HCT116 (cell line): ENCODE data around the gene AOPEP. TPM values are rescaled to one million over a fixed set of nuclear protein-coding genes. Genes with fewer than 3 reads are reported as not detected.

Source experiments
- ATAC-seq: fragments of 200-7000 bp; cut with Tn5 transposase; 2 replicates; pipeline ENCODE4 v1.9.1; 2020; ENCODE audit warnings: mild to moderate bottlenecking, moderate library complexity
- BruUV-seq: library from RNA; stranded (reverse); fragments of 400-500 nt; replicated peaks from 2 replicates; lab custom pipeline; 2021; lab: Mats Ljungman, UMichigan
- CTCF ChIA-PET: fragments of 300-600 bp; sonication (Branson Sonifier 250); formaldehyde crosslinking; loops from one replicate; lab custom pipeline; 2021; ENCODE audit warnings: antibody characterized with exemption; lab: Charles Lee
- POLR2A ChIA-PET: fragments of 300-600, 350-600 bp; sonication (Branson Sonifier 250); formaldehyde crosslinking; loops from one replicate; lab custom pipeline; 2021; ENCODE audit warnings: antibody characterized with exemption; lab: Charles Lee
- RAD21 ChIA-PET, 2 experiments: fragments of 300-600 bp; sonication (Branson Sonifier 250); formaldehyde crosslinking; loops; one replicate each; lab custom pipeline; 2023; ENCODE audit warnings: low total read pairs in 2 of 2; ENCODE audit not compliant: uncharacterized antibody in 2 of 2, unreplicated experiment in 2 of 2, low non-redundant PET in 1 of 2; lab: Charles Lee
- DNase-seq: peaks from one replicate; pipeline ENCODE4 v3.0.0-alpha.2; 2010; ENCODE audit warnings: low read depth, low spot score
- H2AFZ ChIP-seq: fragments of 200-600 bp; shearing (Covaris generic), sonication (generic); 2 replicates; pipeline ENCODE4 v1.6.1; 2017; ENCODE audit warnings: low read depth, mixed run types, mixed read lengths, antibody characterized with exemption, low read length; ENCODE audit not compliant: poor library complexity, severe bottlenecking
- H3K27ac ChIP-seq: 2 replicates; pipeline ENCODE4 v1.5.1; 2012; ENCODE audit warnings: low read depth, low read length
- H3K27me3 ChIP-seq: fragments of 200-600 bp; sonication (generic); 2 replicates; pipeline ENCODE4 v1.6.1; 2016; ENCODE audit warnings: mixed run types, low read length, mixed read lengths; ENCODE audit not compliant: insufficient read depth
- H3K36me3 ChIP-seq, 2 experiments: fragments of 200-500 bp in 1 of 2; fragments of 200-600 bp in 1 of 2; sonication (Bioruptor generic) in 1 of 2; sonication (generic) in 1 of 2; 2 replicates each; pipeline versions ENCODE4 v1.5.1 to v1.6.1; 2014 to 2016; ENCODE audit warnings: low read length in 2 of 2, inconsistent platforms in 1 of 2, mixed read lengths in 1 of 2, mixed run types in 1 of 2; ENCODE audit not compliant: insufficient read depth in 2 of 2, control insufficient read depth in 1 of 2
- H3K4me1 ChIP-seq, 2 experiments: fragments of 200-600 bp in 1 of 2; sonication (generic) in 1 of 2; 2 replicates each; pipeline versions ENCODE4 v1.5.1 to v1.6.1; 2012 to 2017; ENCODE audit warnings: low read length in 2 of 2, inconsistent platforms in 1 of 2, mild to moderate bottlenecking in 1 of 2, mixed read lengths in 1 of 2, mixed run types in 1 of 2, moderate library complexity in 1 of 2; ENCODE audit not compliant: insufficient read depth in 2 of 2, control insufficient read depth in 1 of 2
- H3K4me2 ChIP-seq: fragments of 200-600 bp; sonication (generic); 2 replicates; pipeline ENCODE4 v1.6.1; 2017; ENCODE audit warnings: mixed run types, low read length, mixed read lengths
- H3K4me3 ChIP-seq, 2 experiments: fragments of 200-600 bp in 1 of 2; sonication (generic) in 1 of 2; replicated peaks in 1 of 2; 2 replicates each; pipeline ENCODE4 v1.5.1; 2011 to 2016; ENCODE audit warnings: low read length in 2 of 2, control low read depth in 1 of 2, low read depth in 1 of 2, mild to moderate bottlenecking in 1 of 2, mixed read lengths in 1 of 2, mixed run types in 1 of 2
- H3K79me2 ChIP-seq: fragments of 200-600 bp; sonication (generic); 2 replicates; pipeline ENCODE4 v1.6.1; 2017; ENCODE audit warnings: mild to moderate bottlenecking, mixed run types, low read length, moderate library complexity, mixed read lengths; ENCODE audit not compliant: insufficient read depth
- H3K9ac ChIP-seq: fragments of 200-600 bp; sonication (generic); 2 replicates; pipeline ENCODE4 v1.6.1; 2016; ENCODE audit warnings: low read length, mixed read lengths
- H3K9me2 ChIP-seq: fragments of 200-600 bp; sonication (generic), shearing (Covaris generic); 2 replicates; pipeline ENCODE4 v1.6.1; 2017; ENCODE audit warnings: mixed run types, mild to moderate bottlenecking, moderate library complexity; ENCODE audit not compliant: insufficient read depth
- H3K9me3 ChIP-seq, 2 experiments: fragments of 200-500 bp in 1 of 2; fragments of 200-600 bp in 1 of 2; sonication (Bioruptor generic) in 1 of 2; sonication (generic) in 1 of 2; 2 replicates each; pipeline ENCODE4 v1.6.1; 2014 to 2017; ENCODE audit warnings: low read length in 2 of 2, mixed read lengths in 2 of 2, inconsistent platforms in 1 of 2, low read depth in 1 of 2, mild to moderate bottlenecking in 1 of 2, mixed run types in 1 of 2, moderate library complexity in 1 of 2; ENCODE audit not compliant: control insufficient read depth in 1 of 2, insufficient read depth in 1 of 2
- H4K20me1 ChIP-seq: fragments of 200-600 bp; sonication (generic), shearing (Covaris generic); 2 replicates; pipeline ENCODE4 v1.6.1; 2017; ENCODE audit warnings: mixed run types, mild to moderate bottlenecking, moderate library complexity; ENCODE audit not compliant: insufficient read depth
- CBX3 ChIP-seq: IDR thresholded peaks from 2 replicates; pipeline ENCODE4 v1.6.1; 2012; ENCODE audit warnings: low read depth
- EGR1 ChIP-seq: IDR thresholded peaks from 2 replicates; pipeline ENCODE4 v1.6.1; 2012; ENCODE audit warnings: low read depth
- FOSL1 ChIP-seq: IDR thresholded peaks from 2 replicates; pipeline ENCODE4 v1.6.1; 2012; ENCODE audit warnings: low read depth
- MAX ChIP-seq: IDR thresholded peaks from 2 replicates; pipeline ENCODE4 v1.6.1; 2012
- SIN3A ChIP-seq: IDR thresholded peaks from 2 replicates; pipeline ENCODE4 v1.6.1; 2012; ENCODE audit warnings: low read depth
- SRF ChIP-seq: IDR thresholded peaks from 2 replicates; pipeline ENCODE4 v1.6.1; 2012; ENCODE audit warnings: low read depth
- TCF7L2 ChIP-seq: IDR thresholded peaks from 2 replicates; pipeline ENCODE4 v1.7.0; 2011; ENCODE audit warnings: borderline replicate concordance, inconsistent platforms; ENCODE audit not compliant: insufficient read depth, insufficient read length; ENCODE audit errors: extremely low read depth
- ZNF274 ChIP-seq: fragments of 200-500 bp; sonication (Bioruptor generic); IDR thresholded peaks from 2 replicates; pipeline ENCODE4 v1.6.1; 2014; ENCODE audit warnings: mild to moderate bottlenecking, low read depth, low read length, inconsistent platforms
- intact Hi-C: fragments of 100-400 bp; cut with micrococcal nuclease; formaldehyde crosslinking; loops from 2 replicates; pipeline ENCODE4 v1.10.0; 2022
- total RNA-seq: library from RNA; stranded (reverse); gene quantifications from one replicate; pipeline ENCODE4 v1.2.1, GENCODE V29; 2021; ENCODE audit not compliant: unreplicated experiment
- TF ChIP-seq, protein P1 (sequence below): IDR thresholded peaks from 2 replicates; pipeline ENCODE4 v1.6.1; 2012

Gene AOPEP
- total RNA-seq, 1 experiment from 2014 or later: 15.1 TPM

DNA sequence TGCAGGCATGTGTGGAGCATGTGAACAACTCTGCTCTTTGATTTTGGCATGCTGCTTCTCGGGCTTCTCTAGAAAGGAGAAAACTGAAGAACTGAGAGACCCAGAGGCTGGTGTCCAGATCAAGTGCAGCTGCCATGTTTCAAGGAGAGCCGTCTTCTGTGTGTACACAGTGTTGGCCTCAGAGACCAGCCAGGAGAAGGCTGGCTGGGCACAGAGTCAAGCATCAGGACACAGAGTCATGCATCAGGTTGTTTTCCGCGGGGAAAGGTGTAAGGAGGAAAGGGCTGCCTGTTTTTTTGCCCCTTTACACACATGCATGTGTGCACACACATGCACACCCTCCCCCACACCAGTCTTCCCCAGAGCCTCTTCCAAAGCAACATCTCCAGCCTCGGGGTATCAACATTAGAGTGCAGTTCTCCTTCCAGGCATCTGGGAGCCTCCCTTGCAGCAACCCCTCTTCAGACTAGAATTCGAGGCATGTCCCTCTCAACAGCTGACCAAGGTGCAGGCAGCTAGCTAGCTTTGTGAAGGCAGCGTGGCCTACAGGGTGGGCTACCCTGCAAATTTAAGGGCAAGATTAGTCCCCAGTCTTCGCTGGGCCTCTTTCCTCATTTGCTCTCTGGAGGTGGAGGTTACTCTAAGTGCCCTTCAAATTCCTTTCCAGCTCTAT, 180.9 kb downstream of the AOPEP start:
- ATAC-seq: no peak
- Histone ChIP-seq H3K4me2 (no peak overlapping the region), H3K9me2 (no peaks in the 10 kb centered on the region), H3K27me3 (no peaks in the 10 kb centered on the region), H4K20me1 (no peaks in the 10 kb centered on the region), H3K9me3 (no peaks in the 10 kb centered on the region), H3K4me3 (no peak overlapping the region), H3K4me1 (peaks cover 23 to 30% of the 10 kb centered on the region in 2 experiments), H3K79me2 (no peaks in the 10 kb centered on the region), H3K9ac (no peak overlapping the region), H3K27ac (no peak overlapping the region), H3K36me3 (no peaks in the 10 kb centered on the region), H2AFZ (no peak overlapping the region)
- ChIA-PET CTCF (no interaction called here), RAD21 (no interaction called here), POLR2A (no interaction called here)
- intact Hi-C loops: loop anchor here (10.0 kb wide), 1 partner anchor 63 kb away; no protein-coding TSS in a partner anchor
- TF ChIP-seq ZNF274: no peak
- TF ChIP-seq SRF: no peak
- TF ChIP-seq TCF7L2: no peak
- no peak for TF ChIP-seq CBX3
- no peak for TF ChIP-seq MAX
- no peak for TF ChIP-seq FOSL1
- TF ChIP-seq EGR1: no peak
- TF ChIP-seq, protein P1, sequence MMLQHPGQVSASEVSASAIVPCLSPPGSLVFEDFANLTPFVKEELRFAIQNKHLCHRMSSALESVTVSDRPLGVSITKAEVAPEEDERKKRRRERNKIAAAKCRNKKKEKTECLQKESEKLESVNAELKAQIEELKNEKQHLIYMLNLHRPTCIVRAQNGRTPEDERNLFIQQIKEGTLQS: no peak
- no peak for TF ChIP-seq SIN3A
- no TSS peak for BruUV-seq
- no peak for DNase-seq

GRCh38 chr9:94908011-94908563, 181.6 kb downstream of the AOPEP start:
- H3K9ac ChIP-seq: no peak overlapping the region
- H3K27me3 ChIP-seq: no peaks in the 10 kb centered on the region
- BruUV-seq: no TSS peak
- no peak overlapping the region for H3K4me3 ChIP-seq
- ATAC-seq (no peak), DNase-seq (no peak)
- no peaks in the 10 kb centered on the region for H3K36me3 ChIP-seq
- no peak overlapping the region for H3K27ac ChIP-seq
- no peaks in the 10 kb centered on the region for H4K20me1 ChIP-seq
- no peak overlapping the region for H2AFZ ChIP-seq
- no peaks in the 10 kb centered on the region for H3K9me2 ChIP-seq
- no peaks in the 10 kb centered on the region for H3K79me2 ChIP-seq
- ChIA-PET RAD21 (no interaction called here), CTCF (no interaction called here), POLR2A (no interaction called here)
- TF ChIP-seq ZNF274: no peak
- peaks cover 28 to 37% of the 10 kb centered on the region in 2 experiments for H3K4me1 ChIP-seq
- H3K9me3 ChIP-seq: no peaks in the 10 kb centered on the region
- H3K4me2 ChIP-seq: no peak overlapping the region
- intact Hi-C loops: loop anchor here (10.0 kb wide), 1 partner anchor 63 kb away; no protein-coding TSS in a partner anchor
